ENCODE measurements around the gene IQSEC3. TPM values are rescaled to one million over a fixed set of nuclear protein-coding genes. Genes with fewer than 3 reads are reported as not detected.
A peak's percentile ranks its signal among the peaks of the same experiment; 100 is the strongest.
"Not testable (repeated sequence)": the region's sequence is repeated elsewhere in the genome, so short reads cannot be mapped to it uniquely, and the experiment has no call there.

The IQSEC3 gene
- total RNA-seq, 6 donors from 2014 or later = 2.1 to 19.0 (median 8.2) TPM

- ATAC-seq (ENCODE audit: low FRiP score in 2 of 2) (no peak), DNase-seq (no peak)
- peaks cover 0 to 30% (median 15%) of the 10 kb centered on the region in 4 donors for H3K36me3 ChIP-seq
- no peaks in the 10 kb centered on the region for H3K9me3 ChIP-seq
- peaks cover 0 to 16% (median 4%) of the 10 kb centered on the region in 4 donors for H3K4me1 ChIP-seq
- H3K4me3 ChIP-seq = no peak overlapping the region
- H3K27me3 ChIP-seq = no peaks in the 10 kb centered on the region
- 67 to 78% methylated on average over 4 of the region's 4 CpGs for WGBS, 2 donors
- H3K27ac ChIP-seq = no peak overlapping the region
- TF ChIP-seq POLR2A (IDR thresholded peaks at IDR 0.05) (no peak), EP300 (IDR thresholded peaks at IDR 0.05) (no peak), POLR2AphosphoS5 (IDR thresholded peaks at IDR 0.05) (no peak), CTCF (IDR thresholded peaks at IDR 0.05) (no peak)
These were observed 44.4 kb upstream of the IQSEC3 start for GRCh38 chr12:22190-22529.

- no peaks in the 10 kb centered on the region for H3K27me3 ChIP-seq
- ATAC-seq (ENCODE audit: low FRiP score in 2 of 2) (peak in 1 of 2 donors; percentile 68), DNase-seq (peak in 1 of 2 donors; percentile 66)
- 74 to 75% methylated on average over 5 to 12 of the region's 12 CpGs for WGBS, 2 donors
- H3K4me3 ChIP-seq = no peak overlapping the region
- H3K4me1 ChIP-seq = peaks cover 0 to 16% (median 4%) of the 10 kb centered on the region in 4 donors
- no peaks in the 10 kb centered on the region for H3K9me3 ChIP-seq
- H3K27ac ChIP-seq = no peak overlapping the region
- H3K36me3 ChIP-seq = peaks cover 0 to 27% (median 13%) of the 10 kb centered on the region in 4 donors
- no peak for TF ChIP-seq CTCF (IDR thresholded peaks at IDR 0.05)
- no peak for TF ChIP-seq EP300 (IDR thresholded peaks at IDR 0.05)
- no peak for TF ChIP-seq POLR2AphosphoS5 (IDR thresholded peaks at IDR 0.05)
- no peak for TF ChIP-seq POLR2A (IDR thresholded peaks at IDR 0.05)
These were observed 43.9 kb upstream of the IQSEC3 start for GRCh38 chr12:22530-23201.

DNA sequence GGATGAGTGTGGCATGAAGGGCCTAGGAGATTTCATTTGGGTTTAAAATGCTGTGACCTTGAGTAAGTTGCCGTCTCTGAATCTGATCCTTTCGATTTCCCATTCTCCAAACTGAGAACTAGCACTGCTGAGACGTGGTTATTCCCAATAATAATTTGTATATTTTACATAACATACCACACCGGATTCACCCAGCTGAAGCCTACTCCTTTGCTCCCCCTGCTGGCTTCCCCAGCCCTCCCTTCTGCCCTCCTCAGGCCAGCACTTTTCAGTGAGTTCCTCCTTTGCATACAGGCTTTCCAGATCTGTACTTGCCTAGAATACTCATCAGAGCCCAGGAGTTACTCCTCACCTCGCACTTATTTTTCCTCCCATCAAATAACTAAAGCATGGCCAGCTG lies 38.7 kb upstream of the IQSEC3 start:
- not testable (repeated sequence) for H3K9me3 ChIP-seq; H3K4me3 ChIP-seq; ATAC-seq (ENCODE audit: low FRiP score in 2 of 2); H3K27me3 ChIP-seq; H3K27ac ChIP-seq; H3K36me3 ChIP-seq; H3K4me1 ChIP-seq; DNase-seq
- no CpG with 5 or more reads among the region's 5 CpGs for WGBS, 2 donors

GRCh38 chr12:38775-39174 lies 27.8 kb upstream of the IQSEC3 start:
- not testable (repeated sequence) for H3K27ac ChIP-seq; H3K4me3 ChIP-seq; ATAC-seq (ENCODE audit: low FRiP score in 2 of 2); H3K27me3 ChIP-seq; DNase-seq; H3K4me1 ChIP-seq; H3K36me3 ChIP-seq; H3K9me3 ChIP-seq
- 81 to 82% methylated on average over 6 to 9 of the region's 9 CpGs for WGBS, 2 donors

DNA sequence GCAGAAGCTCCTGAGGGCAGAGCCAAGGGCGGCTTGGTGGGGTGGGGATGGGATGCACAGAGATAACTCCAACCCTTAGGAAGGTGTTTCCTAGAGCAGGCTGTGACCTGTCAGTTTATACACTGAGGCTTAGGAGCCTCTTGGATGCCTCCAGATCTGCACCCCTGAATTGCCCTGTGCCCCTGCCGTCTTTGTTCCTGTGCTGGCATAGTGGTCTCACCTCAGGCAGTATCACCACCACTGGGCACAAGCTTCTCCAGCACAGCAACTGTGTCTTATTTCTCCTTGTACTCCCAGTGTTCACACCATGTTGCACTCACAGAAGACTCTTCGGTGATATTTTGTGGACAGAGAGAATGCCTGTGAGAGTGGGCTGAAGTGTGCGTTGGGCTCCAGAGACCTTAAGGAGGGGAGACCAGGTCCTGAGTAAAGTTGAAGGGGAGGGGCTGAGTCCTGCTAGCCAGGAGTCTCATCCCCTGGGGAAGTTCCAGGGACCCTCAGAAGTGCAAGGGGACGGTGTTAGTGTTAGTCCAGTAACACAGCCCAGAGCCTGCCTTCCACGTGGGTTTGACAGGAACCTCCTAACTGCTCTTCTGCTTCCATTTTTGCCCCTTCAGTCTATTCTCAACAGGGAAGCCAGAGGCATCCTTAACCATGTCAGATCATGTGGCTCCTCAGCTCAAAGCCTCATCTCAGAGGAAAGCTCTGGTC lies 26.9 kb upstream of the IQSEC3 start:
- H3K4me3 ChIP-seq; H3K4me1 ChIP-seq; ATAC-seq (ENCODE audit: low FRiP score in 2 of 2); H3K9me3 ChIP-seq; H3K36me3 ChIP-seq; H3K27ac ChIP-seq; DNase-seq; H3K27me3 ChIP-seq: not testable (repeated sequence)
- 75 to 83% methylated on average over 3 to 6 of the region's 6 CpGs for WGBS, 2 donors

DNA sequence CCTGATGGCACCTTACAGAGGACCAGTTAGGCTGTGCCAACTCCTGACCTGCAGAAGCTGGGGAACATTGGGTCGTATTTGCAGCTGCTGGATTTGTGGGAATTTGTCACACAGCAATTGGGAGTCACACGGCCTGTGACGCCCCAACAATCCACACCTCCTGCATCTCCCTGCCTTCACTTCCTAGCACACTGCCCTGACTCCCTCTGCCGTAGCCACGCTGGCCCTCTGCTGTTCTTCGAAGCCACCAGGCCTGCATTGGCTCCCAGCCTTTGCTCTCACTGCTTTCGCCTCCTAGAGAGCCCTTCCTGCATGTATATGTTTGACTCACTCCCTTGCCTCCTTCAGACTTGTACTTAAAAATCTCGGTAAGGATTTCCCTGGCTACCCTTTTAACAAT lies 22.2 kb upstream of the IQSEC3 start:
- H3K4me3 ChIP-seq; H3K27ac ChIP-seq; H3K4me1 ChIP-seq; H3K36me3 ChIP-seq; ATAC-seq (ENCODE audit: low FRiP score in 2 of 2); H3K27me3 ChIP-seq; H3K9me3 ChIP-seq: not testable (repeated sequence)
- WGBS, 2 donors = 71 to 80% methylated on average over 5 of the region's 8 CpGs
- DNase-seq = peak in 1 of 2 donors; percentile 7

DNA sequence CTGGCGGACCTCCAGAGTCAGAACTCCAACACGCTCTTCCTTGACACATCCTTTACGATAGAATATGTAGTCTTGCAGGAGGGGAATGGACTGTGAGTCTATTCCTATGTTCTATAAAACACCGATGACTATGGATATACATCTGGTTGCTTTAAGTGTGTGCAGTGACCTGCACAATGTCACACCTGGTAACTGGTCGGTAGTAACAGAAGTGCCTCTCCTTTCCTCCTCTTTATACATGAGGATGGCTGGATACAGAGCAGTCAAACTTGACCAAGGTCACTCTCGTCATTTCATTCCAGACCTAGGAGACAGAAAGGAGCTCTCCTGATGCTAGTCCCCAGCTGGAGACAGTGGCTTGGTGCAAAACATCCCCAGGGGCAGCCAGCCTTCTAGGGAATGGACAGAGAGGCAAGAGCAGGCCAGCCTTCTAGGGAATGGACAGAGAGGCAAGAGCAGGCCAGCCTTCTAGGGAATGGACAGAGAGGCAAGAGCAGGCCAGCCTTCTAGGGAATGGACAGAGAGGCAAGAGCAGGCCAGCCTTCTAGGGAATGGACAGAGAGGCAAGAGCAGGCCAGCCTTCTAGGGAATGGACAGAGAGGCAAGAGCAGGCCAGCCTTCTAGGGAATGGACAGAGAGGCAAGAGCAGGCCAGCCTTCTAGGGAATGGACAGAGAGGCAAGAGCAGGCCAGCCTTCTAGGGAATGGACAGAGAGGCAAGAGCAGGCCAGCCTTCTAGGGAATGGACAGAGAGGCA lies 21.2 kb upstream of the IQSEC3 start:
- H3K9me3 ChIP-seq, H3K36me3 ChIP-seq, H3K4me3 ChIP-seq, DNase-seq, H3K4me1 ChIP-seq, H3K27me3 ChIP-seq, H3K27ac ChIP-seq: not testable (repeated sequence)
- peak; percentile 39 to 69 for ATAC-seq (ENCODE audit: low FRiP score in 2 of 2)
- WGBS, 2 donors = 76 to 79% methylated on average over 6 of the region's 6 CpGs

DNA sequence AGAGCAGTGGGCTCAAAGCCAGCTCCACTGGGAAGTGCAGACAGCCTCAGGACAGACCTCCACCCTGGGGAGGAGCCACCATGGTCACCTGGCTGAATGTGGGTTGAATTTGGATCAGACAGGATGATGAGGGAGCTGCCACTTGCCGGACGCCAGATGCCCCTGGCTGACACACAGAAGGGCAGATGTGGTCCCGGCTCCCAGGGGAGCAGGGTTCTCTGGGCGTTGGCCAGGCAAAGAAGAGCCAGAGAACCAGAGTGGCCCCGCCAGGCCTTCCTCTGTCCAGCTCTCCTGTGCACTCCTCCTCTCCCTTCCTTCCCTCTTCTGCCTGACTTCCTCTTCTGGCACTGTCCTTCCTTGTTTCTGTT lies 20.6 kb upstream of the IQSEC3 start:
- not testable (repeated sequence) for H3K27me3 ChIP-seq, H3K9me3 ChIP-seq, H3K36me3 ChIP-seq, H3K4me1 ChIP-seq, H3K27ac ChIP-seq, H3K4me3 ChIP-seq
- peak; percentile 74 to 87 for ATAC-seq (ENCODE audit: low FRiP score in 2 of 2)
- DNase-seq = peak in 1 of 2 donors; percentile 65
- WGBS, 2 donors = 48 to 90% methylated on average over 3 to 5 of the region's 5 CpGs

DNA sequence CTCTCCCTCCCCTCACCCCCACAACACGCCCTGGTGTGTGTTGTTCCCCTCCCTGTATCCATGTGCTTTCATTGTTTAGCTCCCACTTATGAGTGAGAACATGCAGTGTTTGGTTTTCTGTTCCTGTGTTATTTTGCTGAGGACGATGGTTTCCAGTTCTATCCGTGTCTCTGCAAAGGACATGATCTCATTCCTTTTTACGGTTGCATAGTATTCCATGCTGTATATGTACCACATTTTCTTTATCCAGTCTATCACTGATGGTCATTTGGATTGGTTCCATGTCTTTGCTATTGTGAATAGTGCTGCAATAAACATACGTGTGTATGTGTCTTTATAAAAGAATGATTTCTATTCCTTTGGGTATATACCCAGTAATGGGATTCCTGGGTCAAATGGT lies 20.0 kb upstream of the IQSEC3 start:
- H3K9me3 ChIP-seq, H3K36me3 ChIP-seq, H3K4me3 ChIP-seq, H3K4me1 ChIP-seq, DNase-seq, H3K27me3 ChIP-seq, H3K27ac ChIP-seq: not testable (repeated sequence)
- 60% methylated on average over 5 of the region's 5 CpGs for WGBS, 2 donors
- ATAC-seq (ENCODE audit: low FRiP score in 2 of 2) = peak in 1 of 2 donors; percentile 7

DNA sequence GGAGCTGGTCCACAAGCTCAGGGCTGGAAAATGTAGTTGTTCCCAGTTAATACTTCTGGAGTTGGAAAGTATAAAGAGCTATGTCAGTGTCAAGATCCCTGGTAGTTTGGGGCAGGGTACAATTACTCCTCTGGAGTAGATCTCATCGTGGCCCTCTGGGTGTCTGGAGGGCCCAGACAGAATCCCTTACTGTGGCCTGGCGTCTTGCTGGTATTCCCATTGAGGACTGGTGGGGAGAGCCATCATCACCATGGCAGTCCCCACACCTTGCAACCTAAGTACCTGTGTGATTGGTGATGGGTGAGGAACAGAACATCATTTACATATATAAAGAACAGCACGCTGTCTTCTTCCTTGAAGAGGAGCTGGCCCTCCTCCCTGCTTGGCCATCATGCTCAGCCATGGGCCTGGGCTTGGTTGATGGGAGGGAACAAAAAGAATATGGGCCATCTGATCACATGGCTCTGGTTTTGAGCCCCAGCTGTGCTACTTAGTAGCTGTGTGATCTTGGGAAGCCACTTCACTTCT lies 18.8 kb upstream of the IQSEC3 start:
- 68 to 71% methylated on average over 3 of the region's 3 CpGs for WGBS, 2 donors
- DNase-seq, H3K4me3 ChIP-seq, H3K4me1 ChIP-seq, H3K36me3 ChIP-seq, H3K27me3 ChIP-seq, H3K27ac ChIP-seq, H3K9me3 ChIP-seq: not testable (repeated sequence)
- peak; percentile 24 to 37 for ATAC-seq (ENCODE audit: low FRiP score in 2 of 2)

All from upper lobe of left lung (tissue), 6 donors.